Fibroblast of skin of left biceps (primary cell): ENCODE results near the gene RHCE.
"Not testable (repeated sequence)": the region's sequence is repeated elsewhere in the genome, so short reads cannot be mapped to it uniquely, and the experiment has no call there.

ENCODE experiments used
- DNase-seq, 2 experiments: peaks; one replicate each; pipeline ENCODE4 v3.0.0-alpha.2; 2013; ENCODE audit warnings: low read depth in 2 of 2

RHCE gene

GRCh38 chr1:25342846-25343245 lies 77.8 kb downstream of the RHCE start:
- no peak for DNase-seq

- DNase-seq, result no peak
These were observed 78.9 kb downstream of the RHCE start for GRCh38 chr1:25341746-25342145.

GRCh38 chr1:25338986-25339385 lies 81.6 kb downstream of the RHCE start:
- DNase-seq, result no peak

GRCh38 chr1:25338188-25338981 lies 82.2 kb downstream of the RHCE start, which contains the start of gene TMEM50A:
TSS of gene TMEM50A (plus strand) at chr1:25338334. CDS start at chr1:25340487, 2,153 bp downstream.
- peak in 1 of 2 experiments; percentile 48 for DNase-seq

- not testable (repeated sequence) for DNase-seq
These were observed 83.0 kb downstream of the RHCE start for GRCh38 chr1:25337483-25338187.

- DNase-seq, result not testable (repeated sequence)
These were observed 83.7 kb downstream of the RHCE start for GRCh38 chr1:25336922-25337354.

GRCh38 chr1:25329950-25330349 lies 90.7 kb downstream of the RHCE start:
- peak; percentile 36 to 37 for DNase-seq

- not testable (repeated sequence) for DNase-seq
These were observed 91.3 kb downstream of the RHCE start for GRCh38 chr1:25329336-25329735.

- DNase-seq, result not testable (repeated sequence)
These were observed 91.8 kb downstream of the RHCE start for GRCh38 chr1:25328791-25329185.

- DNase-seq, result not testable (repeated sequence)
These were observed 92.5 kb downstream of the RHCE start for GRCh38 chr1:25327864-25328790.

- not testable (repeated sequence) for DNase-seq
These were observed 96.2 kb downstream of the RHCE start for GRCh38 chr1:25324407-25324806.

- DNase-seq, result not testable (repeated sequence)
These were observed 98.5 kb downstream of the RHCE start for GRCh38 chr1:25322127-25322526.

- DNase-seq, result peak; percentile 88
These were observed 100.2 kb downstream of the RHCE start for GRCh38 chr1:25320314-25320938.

- not testable (repeated sequence) for DNase-seq
These were observed 107.7 kb downstream of the RHCE start for GRCh38 chr1:25312806-25313470.
